Stimulated activated CD4-positive, alpha-beta T cell treated with anti-CD3 and anti-CD28 coated beads, Interleukin-2, amount 100 ng/mL, for 24 hours (primary cell): ENCODE data around the gene NR2F6.

Experiments used
- DNase-seq, 2 donors: peaks; one replicate each; pipeline ENCODE4 v3.0.0-alpha.2; 2020

Gene NR2F6

GRCh38 chr19:17237747-17238706 lies 7.7 kb downstream of the NR2F6 start:
- DNase-seq: no peak

GRCh38 chr19:17236811-17237543 lies 8.7 kb downstream of the NR2F6 start:
- no peak for DNase-seq

GRCh38 chr19:17235971-17236777 lies 9.5 kb downstream of the NR2F6 start:
- DNase-seq: no peak

GRCh38 chr19:17235300-17235970 lies 10.3 kb downstream of the NR2F6 start:
- peak; percentile 75 for DNase-seq

GRCh38 chr19:17234911-17235299 lies 10.8 kb downstream of the NR2F6 start:
- peak; percentile 76 to 77 for DNase-seq

GRCh38 chr19:17232258-17232657 lies 13.5 kb downstream of the NR2F6 start:
- DNase-seq: no peak

GRCh38 chr19:17229890-17230289 lies 15.8 kb downstream of the NR2F6 start:
- DNase-seq: no peak

- no peak for DNase-seq
Measured at GRCh38 chr19:17227798-17228367, 17.8 kb downstream of the NR2F6 start.

- peak; percentile 97 to 98 for DNase-seq
Measured at GRCh38 chr19:17226002-17226933, 19.5 kb downstream of the NR2F6 start, which contains the start of gene OCEL1. TSS of gene OCEL1 (plus strand) at chr19:17226226. CDS start at chr19:17226248, 22 bp downstream.

- DNase-seq: no peak
Measured at GRCh38 chr19:17225053-17225452, 20.7 kb downstream of the NR2F6 start.

- peak in 1 of 2 donors; percentile 18 for DNase-seq
Measured at GRCh38 chr19:17220207-17220758, 25.4 kb downstream of the NR2F6 start.

GRCh38 chr19:17219286-17219685 lies 26.4 kb downstream of the NR2F6 start:
- DNase-seq: no peak

GRCh38 chr19:17216058-17216670 lies 29.6 kb downstream of the NR2F6 start:
- DNase-seq: no peak

GRCh38 chr19:17215127-17215971 lies 30.4 kb downstream of the NR2F6 start, which contains the start of gene USE1:
TSS of gene USE1 (plus strand) at chr19:17215357. CDS start at chr19:17215406, 49 bp downstream.
- peak; percentile 86 to 87 for DNase-seq

- DNase-seq: no peak
Measured at GRCh38 chr19:17214508-17215126, 31.1 kb downstream of the NR2F6 start.

- DNase-seq: no peak
Measured at GRCh38 chr19:17213334-17213733, 32.4 kb downstream of the NR2F6 start.

GRCh38 chr19:17211547-17212446 lies 33.9 kb downstream of the NR2F6 start:
- no peak for DNase-seq
